T-helper 1 cell treated with Interleukin-12 subunit alpha and Interleukin-12 subunit beta and Interleukin-4 antibody, amounts not matched to agents 30 μg/mL and 1 μg/mL, for 36 hours (primary cell): ENCODE data around the gene SPDEF.

Source experiments
- H3K27ac Mint-ChIP-seq: one replicate; pipeline ENCODE4 v1.8.0; 2021; ENCODE audit warnings: mild to moderate bottlenecking, mixed read lengths
- H3K27me3 Mint-ChIP-seq: one replicate; pipeline ENCODE4 v1.8.0; 2021; ENCODE audit warnings: low read depth, mixed read lengths
- H3K36me3 Mint-ChIP-seq: one replicate; pipeline ENCODE4 v1.8.0; 2021; ENCODE audit warnings: low read depth, mixed read lengths
- H3K4me1 Mint-ChIP-seq: one replicate; pipeline ENCODE4 v1.8.0; 2021; ENCODE audit warnings: low read depth, mixed read lengths
- H3K4me3 Mint-ChIP-seq: one replicate; pipeline ENCODE4 v1.8.0; 2021; ENCODE audit warnings: mild to moderate bottlenecking, moderate library complexity, mixed read lengths
- H3K9me3 Mint-ChIP-seq: one replicate; pipeline ENCODE4 v1.8.0; 2021; ENCODE audit warnings: mixed read lengths

Gene SPDEF

DNA sequence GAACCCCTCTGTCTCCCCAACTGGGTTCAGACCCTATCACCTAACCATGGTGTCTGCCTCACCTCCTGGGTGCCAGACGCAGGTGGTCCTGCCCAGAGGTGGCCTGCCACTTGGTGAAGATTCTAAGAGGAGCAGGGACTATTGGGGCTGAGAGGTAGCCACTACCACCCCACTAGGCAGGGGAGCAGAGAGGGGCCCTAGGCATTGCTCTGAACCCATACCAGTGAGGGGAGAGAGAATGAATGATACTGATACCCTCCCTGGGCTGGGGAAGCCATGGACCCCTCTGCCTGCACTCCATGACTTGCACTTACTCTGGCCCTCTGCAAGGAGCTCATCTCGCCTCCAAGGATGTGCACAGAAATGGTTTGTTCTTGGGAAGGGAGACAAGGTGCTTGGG is 31.7 kb upstream of the SPDEF start:
- peaks cover 14% of the 10 kb centered on the region for H3K4me1 Mint-ChIP-seq
- no peak overlapping the region for H3K4me3 Mint-ChIP-seq
- peaks cover 6% of the 10 kb centered on the region for H3K36me3 Mint-ChIP-seq
- H3K27me3 Mint-ChIP-seq: no peaks in the 10 kb centered on the region
- H3K27ac Mint-ChIP-seq: no peak overlapping the region
- no peaks in the 10 kb centered on the region for H3K9me3 Mint-ChIP-seq

DNA sequence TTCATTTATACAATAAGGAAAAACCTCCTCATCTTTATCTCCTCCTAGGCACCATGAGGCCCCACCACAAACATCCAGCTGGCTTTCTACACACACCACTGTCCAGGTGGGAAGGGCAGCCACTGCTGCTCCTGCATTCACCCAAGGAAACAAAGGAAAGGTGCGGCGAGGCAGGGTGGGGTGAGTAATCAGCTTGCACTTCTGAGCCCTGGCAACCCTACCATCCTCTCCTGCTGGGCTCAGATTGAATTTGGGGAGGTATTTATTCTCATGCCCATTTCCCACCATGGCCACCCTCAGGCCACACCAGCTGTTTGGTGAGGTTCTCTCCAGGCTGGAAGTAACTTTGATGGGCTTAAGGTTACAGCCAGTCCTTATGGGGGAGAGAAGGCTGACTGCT is 31.2 kb upstream of the SPDEF start:
- H3K4me1 Mint-ChIP-seq: peaks cover 15% of the 10 kb centered on the region
- no peak overlapping the region for H3K27ac Mint-ChIP-seq

DNA sequence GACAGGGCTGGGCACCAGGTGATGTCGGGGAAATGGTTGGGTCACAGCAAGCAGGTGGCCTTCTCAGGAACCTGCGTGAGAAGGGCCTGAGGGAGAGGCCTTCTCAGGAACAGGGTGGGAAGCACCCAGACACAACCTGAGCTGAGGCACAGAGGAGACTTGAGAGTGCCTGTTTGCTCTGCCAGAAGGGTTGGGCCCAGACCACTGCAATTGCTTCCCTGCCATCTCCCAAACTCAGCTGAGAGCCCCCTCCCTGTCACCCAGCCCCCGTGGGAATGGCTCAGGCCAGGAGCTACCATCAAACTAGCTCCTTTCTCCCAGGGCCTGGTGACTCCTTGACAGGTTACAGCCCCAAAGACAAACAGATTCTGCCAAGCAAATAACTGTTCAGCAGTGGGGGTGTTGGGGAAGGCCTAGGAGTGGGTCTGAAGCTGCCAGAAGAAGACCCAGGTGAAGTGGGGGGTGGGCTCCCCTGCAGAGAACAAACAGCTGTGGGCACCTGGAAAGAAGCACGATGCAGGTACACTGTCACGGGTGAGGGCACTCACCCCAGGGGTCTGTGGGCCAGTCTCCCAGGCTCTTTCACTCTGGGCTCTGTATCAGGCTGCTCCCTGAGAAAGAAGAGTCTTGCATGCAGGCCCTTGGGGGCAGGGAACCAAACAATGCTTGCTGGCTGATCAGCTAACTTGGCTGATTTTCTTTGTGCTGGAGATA is 30.4 kb upstream of the SPDEF start:
- H3K27ac Mint-ChIP-seq: no peak overlapping the region
- H3K4me1 Mint-ChIP-seq: peaks cover 9% of the 10 kb centered on the region
- no peak overlapping the region for H3K4me3 Mint-ChIP-seq
- peaks cover 6% of the 10 kb centered on the region for H3K36me3 Mint-ChIP-seq
- no peaks in the 10 kb centered on the region for H3K27me3 Mint-ChIP-seq
- H3K9me3 Mint-ChIP-seq: no peaks in the 10 kb centered on the region

More for the DNA sequence above, 31.2 kb upstream of the SPDEF start:
- Mint-ChIP-seq H3K27me3 (no peaks in the 10 kb centered on the region), H3K4me3 (no peak overlapping the region), H3K36me3 (peaks cover 6% of the 10 kb centered on the region), H3K9me3 (no peaks in the 10 kb centered on the region)

DNA sequence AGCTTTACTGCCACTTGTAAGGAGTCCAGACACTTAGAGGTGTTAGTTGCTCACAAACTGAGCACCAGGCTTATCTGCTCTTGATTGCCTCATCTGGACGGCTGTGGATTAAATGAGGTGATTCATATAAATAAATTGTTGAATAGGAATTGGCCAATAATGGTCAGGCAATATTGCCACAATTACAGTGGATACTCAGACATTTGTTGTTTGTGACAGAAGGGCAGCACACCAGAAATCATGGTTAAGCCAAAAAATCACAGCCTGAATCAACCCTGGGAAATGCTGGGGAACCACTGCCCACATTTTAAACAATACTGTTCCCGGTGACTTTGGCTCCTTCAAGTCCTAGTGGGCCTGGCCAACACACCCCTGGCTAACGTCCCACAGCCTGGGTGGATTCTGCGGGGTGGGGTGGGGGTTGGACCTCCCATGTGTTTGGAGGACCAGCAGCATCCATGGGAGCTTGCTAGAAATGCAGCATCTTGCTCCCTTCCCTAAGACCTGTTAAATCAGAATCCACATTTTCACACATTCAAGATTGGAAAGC is 29.5 kb upstream of the SPDEF start:
- peaks cover 9% of the 10 kb centered on the region for H3K4me1 Mint-ChIP-seq
- peaks cover 8% of the 10 kb centered on the region for H3K36me3 Mint-ChIP-seq
- no peaks in the 10 kb centered on the region for H3K9me3 Mint-ChIP-seq
- H3K4me3 Mint-ChIP-seq: no peak overlapping the region
- no peaks in the 10 kb centered on the region for H3K27me3 Mint-ChIP-seq
- H3K27ac Mint-ChIP-seq: no peak overlapping the region

DNA sequence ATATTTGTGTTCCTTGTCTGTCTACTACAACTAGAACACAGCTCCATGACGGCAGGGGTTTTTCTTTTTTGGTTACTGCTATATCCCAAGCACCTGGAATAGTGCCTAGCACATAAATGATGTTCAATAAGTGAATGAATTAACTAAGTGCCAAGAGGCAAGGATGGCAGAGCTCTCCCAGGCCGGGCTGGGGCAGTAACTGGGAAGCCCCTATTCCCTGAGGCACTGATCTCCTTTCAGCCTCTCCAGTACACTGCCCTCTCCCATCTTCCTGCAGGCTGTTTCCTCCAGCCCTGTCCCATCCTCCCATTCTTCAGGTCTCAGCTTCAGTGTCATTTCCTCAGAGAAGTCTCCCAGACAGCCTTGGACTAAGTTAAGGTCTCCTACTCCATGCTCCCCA is 29.0 kb upstream of the SPDEF start:
- H3K27ac Mint-ChIP-seq: no peak overlapping the region
- no peaks in the 10 kb centered on the region for H3K27me3 Mint-ChIP-seq
- peaks cover 10% of the 10 kb centered on the region for H3K36me3 Mint-ChIP-seq
- no peaks in the 10 kb centered on the region for H3K9me3 Mint-ChIP-seq
- H3K4me1 Mint-ChIP-seq: peaks cover 9% of the 10 kb centered on the region
- no peak overlapping the region for H3K4me3 Mint-ChIP-seq

DNA sequence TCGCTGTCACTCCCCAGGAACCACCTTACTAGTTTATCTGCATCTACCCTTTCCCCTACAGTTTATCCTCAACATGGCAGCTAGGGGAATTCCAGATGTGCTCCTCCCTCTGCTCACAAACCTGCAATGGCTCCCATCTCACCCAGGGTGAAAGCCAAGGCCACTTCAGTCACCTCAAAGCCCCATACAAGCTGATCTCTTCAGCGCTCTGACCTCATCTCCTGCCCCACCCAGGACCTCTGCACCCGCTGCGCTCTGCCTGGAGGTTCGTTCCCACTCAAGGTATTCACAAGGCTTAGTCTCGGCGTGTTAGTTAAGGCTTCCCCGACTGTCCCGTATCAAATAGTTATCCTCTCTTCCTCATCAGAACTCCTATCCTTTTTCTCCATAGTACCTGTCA is 28.6 kb upstream of the SPDEF start:
- peaks cover 10% of the 10 kb centered on the region for H3K36me3 Mint-ChIP-seq
- H3K9me3 Mint-ChIP-seq: no peaks in the 10 kb centered on the region
- no peaks in the 10 kb centered on the region for H3K27me3 Mint-ChIP-seq
- H3K4me1 Mint-ChIP-seq: peaks cover 9% of the 10 kb centered on the region
- H3K4me3 Mint-ChIP-seq: no peak overlapping the region
- peak overlapping the region; percentile 56 for H3K27ac Mint-ChIP-seq

DNA sequence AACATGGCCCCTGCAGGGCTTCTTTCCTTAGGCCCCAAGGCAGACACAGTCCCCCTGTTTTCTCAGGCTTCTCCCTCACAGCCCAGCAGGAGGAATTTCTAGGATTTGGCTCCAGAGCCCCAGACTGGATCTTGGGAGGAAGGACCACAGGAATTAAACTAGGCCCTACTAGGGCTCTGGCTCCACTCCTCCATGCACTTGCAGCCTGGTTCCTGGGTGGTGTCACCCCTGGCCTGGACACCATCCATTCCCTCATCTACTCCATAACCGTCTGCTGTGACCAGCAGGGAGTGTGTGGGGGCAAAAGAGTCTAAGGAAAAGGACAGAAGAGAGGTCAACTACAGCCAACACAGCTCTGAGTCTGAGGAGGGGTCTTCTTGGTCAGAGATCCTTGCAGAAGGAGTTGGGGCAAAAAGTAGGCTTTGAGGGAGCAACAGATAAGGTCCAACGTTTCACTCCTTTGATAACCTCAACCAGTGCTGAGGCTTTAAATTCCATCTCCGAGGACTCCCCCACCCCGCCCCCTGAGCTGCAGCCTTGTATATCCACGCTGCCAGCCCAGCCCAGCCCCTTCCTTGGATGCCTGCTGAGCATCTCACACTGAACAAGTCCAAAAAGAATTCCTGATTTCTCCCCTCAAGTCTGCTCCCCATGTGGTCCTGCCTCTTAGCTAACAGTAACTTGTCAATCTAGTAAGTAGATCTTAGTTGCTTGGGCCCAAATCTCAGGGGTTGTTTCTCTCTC is 27.9 kb upstream of the SPDEF start:
- Mint-ChIP-seq H3K27ac (peak overlapping the region; percentile 56), H3K9me3 (no peaks in the 10 kb centered on the region), H3K27me3 (no peaks in the 10 kb centered on the region), H3K36me3 (peaks cover 4% of the 10 kb centered on the region), H3K4me3 (no peak overlapping the region), H3K4me1 (peaks cover 9% of the 10 kb centered on the region)

DNA sequence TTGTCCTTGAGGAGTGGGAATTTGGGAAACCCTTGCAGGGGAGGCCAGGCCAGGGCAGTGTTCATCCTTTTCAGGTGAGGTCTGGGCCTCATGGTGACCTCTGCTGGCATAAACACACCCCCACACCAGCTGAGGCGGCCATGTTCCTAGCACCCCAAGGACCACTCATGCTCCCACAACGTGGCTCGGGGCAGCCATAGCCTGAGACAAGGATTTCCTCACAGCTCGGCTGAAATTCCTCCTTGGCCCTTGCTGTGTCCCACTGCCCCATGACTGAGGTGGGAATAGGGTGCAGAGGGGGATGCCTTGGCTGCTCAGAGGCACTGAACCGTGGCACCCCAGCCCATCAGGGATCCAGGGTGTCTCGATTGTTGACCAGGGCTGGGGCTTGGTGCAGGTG is 27.3 kb upstream of the SPDEF start:
- Mint-ChIP-seq H3K4me3 (no peak overlapping the region), H3K36me3 (peaks cover 4% of the 10 kb centered on the region), H3K27me3 (no peaks in the 10 kb centered on the region), H3K9me3 (no peaks in the 10 kb centered on the region), H3K27ac (no peak overlapping the region), H3K4me1 (peaks cover 9% of the 10 kb centered on the region)

DNA sequence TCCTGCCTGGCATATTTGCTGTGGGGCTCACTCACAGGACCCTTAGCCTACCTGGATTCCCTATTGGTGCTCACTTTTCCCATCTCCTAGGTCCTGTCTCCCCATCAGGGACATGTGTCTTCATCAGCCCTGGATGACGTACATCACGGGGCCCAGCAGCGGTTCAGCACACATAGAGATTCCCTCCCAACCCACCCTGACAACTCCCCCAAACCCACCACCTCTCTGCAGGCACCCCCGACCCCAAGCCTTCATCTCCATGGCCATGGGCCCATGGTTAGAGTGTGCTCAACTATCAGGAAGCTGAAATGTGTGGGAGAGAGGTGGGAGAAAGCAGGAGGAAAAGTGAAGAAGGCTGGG is 25.4 kb upstream of the SPDEF start:
- H3K9me3 Mint-ChIP-seq: no peaks in the 10 kb centered on the region
- peaks cover 9% of the 10 kb centered on the region for H3K4me1 Mint-ChIP-seq
- no peak overlapping the region for H3K27ac Mint-ChIP-seq
- no peaks in the 10 kb centered on the region for H3K27me3 Mint-ChIP-seq
- H3K36me3 Mint-ChIP-seq: peaks cover 4% of the 10 kb centered on the region
- H3K4me3 Mint-ChIP-seq: no peak overlapping the region

DNA sequence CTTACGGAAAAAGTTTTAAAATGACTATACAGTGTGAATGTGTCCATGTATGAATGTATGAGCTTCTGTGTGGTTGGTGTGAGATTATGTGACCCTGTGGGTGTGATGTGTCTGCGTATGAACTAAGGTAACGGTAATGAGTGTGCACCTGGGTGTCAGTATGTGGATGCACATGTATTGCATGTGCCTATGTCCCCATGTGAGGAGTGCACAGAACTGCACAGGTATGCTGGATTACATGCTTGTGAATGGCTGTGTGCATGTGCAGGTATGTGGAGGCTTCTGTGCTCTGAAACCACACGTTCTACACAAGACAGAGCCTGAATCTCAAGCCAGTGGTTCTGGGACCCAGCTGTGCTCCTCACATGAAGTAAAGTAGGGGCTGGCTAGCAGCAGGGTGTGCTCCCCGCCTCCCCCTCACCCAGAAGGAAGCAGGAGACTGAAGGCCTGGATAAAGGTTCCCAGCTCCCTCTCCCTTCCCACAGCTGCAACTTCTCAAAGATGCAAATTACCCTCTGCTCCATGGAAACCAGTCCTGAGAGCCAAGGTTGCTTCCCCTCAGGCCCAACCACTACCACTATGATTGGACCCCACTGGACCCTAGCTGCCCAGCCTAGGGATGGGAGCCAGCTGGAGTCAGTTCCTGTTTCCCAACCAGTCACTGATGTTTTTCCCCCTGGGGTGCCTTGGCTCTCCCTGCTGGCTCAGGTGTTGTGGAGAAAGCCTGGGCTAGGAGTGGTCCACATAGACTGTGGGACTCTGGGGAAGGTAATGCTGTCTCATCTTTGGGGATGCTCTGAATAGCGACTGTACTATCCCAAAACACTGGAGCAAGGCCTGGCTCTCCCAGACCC is 24.8 kb upstream of the SPDEF start:
- H3K27ac Mint-ChIP-seq: no peak overlapping the region
- H3K36me3 Mint-ChIP-seq: peaks cover 4% of the 10 kb centered on the region
- no peaks in the 10 kb centered on the region for H3K9me3 Mint-ChIP-seq
- no peaks in the 10 kb centered on the region for H3K27me3 Mint-ChIP-seq
- no peak overlapping the region for H3K4me3 Mint-ChIP-seq
- H3K4me1 Mint-ChIP-seq: peaks cover 9% of the 10 kb centered on the region

DNA sequence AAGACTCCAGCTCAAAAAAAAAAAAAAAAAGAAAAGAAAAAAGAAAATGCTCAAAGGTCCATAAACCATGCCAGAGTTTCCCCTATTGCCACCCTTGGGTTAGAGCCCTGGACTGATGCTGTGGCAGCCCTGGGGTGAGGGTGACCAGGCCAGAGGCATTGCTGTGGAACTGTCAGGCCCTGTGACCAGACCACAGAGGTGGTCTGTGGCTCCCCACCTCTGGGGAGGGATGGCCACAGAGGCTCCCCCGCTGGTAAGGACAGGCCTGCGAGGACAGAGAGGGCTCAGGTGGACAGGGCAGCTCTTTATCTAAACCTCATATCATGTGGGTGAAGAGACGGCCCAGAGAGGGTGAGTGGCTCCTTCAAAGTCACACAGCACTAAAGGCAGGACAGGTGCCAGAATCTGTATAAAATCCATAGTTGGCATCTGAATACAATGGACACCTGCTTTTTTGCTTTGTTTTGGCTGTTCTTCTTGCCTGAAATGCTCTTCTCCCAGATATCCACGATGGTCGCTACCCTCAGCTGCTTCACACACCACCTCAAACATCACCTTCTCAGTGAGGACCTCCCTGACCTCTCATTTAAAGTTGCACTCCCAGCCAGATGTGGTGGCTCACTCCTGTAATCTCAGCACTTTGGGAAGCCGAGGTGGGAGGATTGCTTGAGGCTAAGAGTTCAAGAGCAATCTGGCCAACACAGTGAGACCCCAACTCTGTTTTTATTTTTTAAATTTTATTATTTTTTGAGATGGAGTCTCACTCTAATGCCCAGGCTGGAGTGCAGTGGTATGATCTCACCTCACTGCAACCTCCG is 22.5 kb upstream of the SPDEF start:
- H3K36me3 Mint-ChIP-seq: peaks cover 4% of the 10 kb centered on the region
- no peak overlapping the region for H3K27ac Mint-ChIP-seq
- no peaks in the 10 kb centered on the region for H3K9me3 Mint-ChIP-seq
- H3K4me3 Mint-ChIP-seq: no peak overlapping the region
- peaks cover 2% of the 10 kb centered on the region for H3K4me1 Mint-ChIP-seq
- no peaks in the 10 kb centered on the region for H3K27me3 Mint-ChIP-seq

DNA sequence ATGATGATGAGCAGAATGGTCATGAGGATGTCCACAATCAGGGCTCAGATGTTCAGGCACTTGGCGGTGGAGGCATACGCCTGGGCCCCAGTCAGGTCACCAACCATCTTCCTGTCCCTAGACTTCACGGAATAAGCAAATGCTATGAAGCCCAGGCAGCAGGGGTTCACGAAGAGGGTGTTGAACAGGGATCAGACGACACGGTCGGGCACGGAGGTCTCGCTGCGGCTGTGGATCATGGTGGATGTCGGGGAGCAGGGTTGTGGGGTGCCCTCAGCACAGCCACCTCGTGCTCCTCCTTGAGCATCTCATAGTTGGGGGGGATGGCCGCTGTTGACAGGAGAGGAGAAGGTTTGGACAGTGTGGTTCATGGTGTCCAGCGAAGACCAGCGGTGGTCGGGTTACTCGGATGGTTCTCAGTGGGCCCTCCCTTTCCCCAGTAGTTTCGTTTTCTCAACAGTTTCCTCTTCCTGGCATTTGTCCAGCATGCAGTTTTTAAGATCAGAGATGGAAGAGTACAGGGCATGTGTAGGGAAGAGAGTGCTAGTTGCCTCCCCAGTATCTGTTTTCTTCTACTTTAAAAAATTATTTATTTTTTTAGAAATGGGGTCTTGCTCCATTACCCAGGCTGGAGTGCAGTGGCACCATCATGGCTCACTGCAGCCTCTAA is 20.3 kb upstream of the SPDEF start:
- Mint-ChIP-seq H3K4me1 (no peaks in the 10 kb centered on the region), H3K27me3 (no peaks in the 10 kb centered on the region), H3K27ac (no peak overlapping the region), H3K9me3 (no peaks in the 10 kb centered on the region), H3K4me3 (no peak overlapping the region), H3K36me3 (peaks cover 4% of the 10 kb centered on the region)

DNA sequence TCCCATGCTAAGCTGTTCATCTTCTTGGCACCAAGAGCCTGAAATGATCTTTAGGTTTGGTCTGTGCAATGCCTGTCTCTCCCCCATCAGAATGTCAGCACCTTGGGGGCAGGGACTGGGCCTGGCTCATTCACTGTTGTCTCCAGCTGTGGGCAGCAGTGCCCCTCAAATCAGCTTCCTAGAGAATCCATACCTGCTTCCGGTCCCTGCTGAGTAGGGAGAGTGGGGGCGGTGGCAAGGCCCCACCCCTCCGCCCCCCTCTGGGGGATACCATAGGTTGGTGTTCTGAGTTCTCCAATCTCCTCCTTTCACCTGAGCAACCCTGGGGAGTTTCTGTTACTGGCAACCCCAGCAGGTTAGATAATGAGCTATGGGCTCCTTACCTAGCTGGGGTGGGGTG is 19.2 kb upstream of the SPDEF start:
- H3K4me1 Mint-ChIP-seq: no peaks in the 10 kb centered on the region
- no peaks in the 10 kb centered on the region for H3K36me3 Mint-ChIP-seq
- H3K9me3 Mint-ChIP-seq: no peaks in the 10 kb centered on the region
- H3K4me3 Mint-ChIP-seq: no peak overlapping the region
- H3K27me3 Mint-ChIP-seq: no peaks in the 10 kb centered on the region
- H3K27ac Mint-ChIP-seq: no peak overlapping the region
